NCI-H1694 (cell line): ENCODE data around the gene BMP2K.

ENCODE experiments used
- DNase-seq: peaks from one replicate; lab custom pipeline; 2025; lab: John Stamatoyannopoulos, UW

BMP2K gene

GRCh38 chr4:78937837-78938236 is 161.7 kb downstream of the BMP2K start:
- DNase-seq: no peak

GRCh38 chr4:78938474-78938867 is 162.3 kb downstream of the BMP2K start:
- DNase-seq: no peak

- peak; percentile 48 for DNase-seq
These were observed 162.9 kb downstream of the BMP2K start, which contains the start of gene PAQR3 for GRCh38 chr4:78938868-78939666. PAQR3 (minus strand) TSS chr4:78939438; CDS start chr4:78939224, 214 bp downstream.

GRCh38 chr4:78939667-78940008 is 163.5 kb downstream of the BMP2K start:
- DNase-seq: no peak

DNA sequence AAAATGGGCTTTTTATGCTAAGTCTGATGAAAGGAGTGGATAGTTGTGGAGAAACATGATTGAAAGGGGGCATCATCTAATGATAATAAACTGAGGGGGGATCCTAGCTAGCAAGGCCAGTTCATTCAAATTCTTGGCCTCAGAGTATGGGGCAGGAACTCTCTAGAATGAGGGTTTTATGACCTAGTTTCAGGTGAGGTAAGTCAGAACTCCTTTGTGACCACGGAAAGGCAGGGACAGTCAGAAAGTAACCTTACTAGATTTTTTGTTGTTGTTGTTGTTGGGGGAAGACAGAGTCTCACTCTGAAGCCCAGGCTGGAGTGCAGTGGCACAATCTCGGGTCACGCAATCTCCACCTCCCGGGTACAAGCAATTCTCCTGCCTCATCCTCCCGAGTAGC is 164.6 kb downstream of the BMP2K start:
- DNase-seq: no peak

GRCh38 chr4:78944381-78944780 is 168.2 kb downstream of the BMP2K start:
- DNase-seq: no peak

- DNase-seq: no peak
These were observed 169.6 kb downstream of the BMP2K start for GRCh38 chr4:78945651-78946179.

DNA sequence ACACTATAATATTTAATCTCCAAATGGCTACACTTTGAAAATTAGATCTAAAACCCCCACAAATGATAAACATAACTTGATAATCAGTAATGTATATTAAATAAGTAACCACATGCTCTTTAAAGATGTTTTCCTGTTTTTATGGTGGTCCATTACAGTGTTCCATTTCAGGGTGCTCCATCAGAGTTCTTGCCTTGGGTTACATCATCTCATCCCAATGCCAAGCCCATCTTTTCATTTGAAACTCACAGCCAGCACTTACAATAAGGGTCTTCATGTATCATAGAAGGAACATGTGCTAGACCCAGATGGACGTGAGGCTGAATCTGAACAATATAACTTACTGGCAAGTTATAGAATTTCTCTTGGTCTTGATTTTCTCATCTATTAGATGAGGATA is 173.6 kb downstream of the BMP2K start:
- no peak for DNase-seq

GRCh38 chr4:78951862-78952472 is 175.8 kb downstream of the BMP2K start:
- peak; percentile 42 for DNase-seq

DNA sequence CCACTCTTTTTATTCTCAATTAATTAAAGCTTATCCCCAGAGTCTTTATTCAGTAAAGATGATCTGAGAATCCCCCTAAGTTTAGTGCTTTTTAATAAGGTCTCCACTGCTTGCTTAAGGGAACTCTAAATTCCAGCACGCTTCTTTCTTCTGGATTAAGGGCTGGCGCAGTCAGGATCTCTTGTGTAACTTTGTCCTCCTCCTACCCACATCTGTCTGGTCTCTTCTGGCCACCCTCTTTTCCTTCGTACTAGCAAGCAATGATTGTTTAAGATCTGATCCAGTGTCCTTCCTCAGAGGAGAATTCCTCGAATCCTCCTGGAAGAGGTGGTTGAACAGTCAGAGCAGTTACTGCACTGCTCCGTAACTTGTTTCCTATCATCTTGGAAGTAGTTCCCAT is 177.1 kb downstream of the BMP2K start:
- no peak for DNase-seq

GRCh38 chr4:78953769-78954666 is 177.9 kb downstream of the BMP2K start:
- peak; percentile 45 for DNase-seq

DNA sequence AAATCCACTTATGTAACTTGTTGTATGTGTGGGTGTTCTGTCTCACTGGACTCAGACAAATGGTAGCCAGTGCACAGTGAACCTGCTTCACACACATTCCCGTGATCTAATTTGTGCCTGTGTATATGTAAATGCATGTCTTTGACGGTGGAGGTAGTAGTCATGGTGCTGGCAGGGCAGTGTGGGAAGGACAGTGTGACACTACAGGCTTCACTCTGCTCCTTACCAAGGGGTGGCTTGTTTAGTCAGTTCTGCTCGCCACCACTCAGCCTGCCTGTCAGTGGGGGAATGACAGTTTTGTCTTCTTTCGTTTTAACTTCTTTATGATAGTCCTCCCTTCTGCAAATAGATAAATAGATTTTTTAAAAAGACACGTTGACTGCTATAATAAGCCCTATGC is 180.8 kb downstream of the BMP2K start:
- no peak for DNase-seq

DNA sequence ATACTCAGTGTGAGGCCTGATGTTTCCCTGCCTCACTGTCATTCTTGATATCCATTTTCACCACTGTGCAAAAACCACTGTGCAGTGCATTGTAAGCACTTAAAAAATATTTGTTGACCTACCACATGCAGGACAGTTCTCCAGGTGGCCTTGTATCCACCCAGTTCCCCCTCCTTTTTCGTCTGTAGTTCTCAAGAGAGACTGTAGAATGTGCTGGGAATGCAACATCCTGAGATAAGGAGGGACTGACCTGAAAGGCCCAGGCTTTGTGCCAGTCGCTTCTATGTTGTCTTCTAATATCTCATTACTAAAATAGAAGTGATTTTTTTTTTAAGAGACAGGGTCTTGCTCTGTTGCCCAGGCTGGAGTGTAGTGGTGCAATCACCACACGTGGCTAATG is 184.8 kb downstream of the BMP2K start:
- no peak for DNase-seq
